Right lung (tissue), 5 donors: ENCODE results near the gene WDR33. TPM values are rescaled to one million over a fixed set of nuclear protein-coding genes. Genes with fewer than 3 reads are reported as not detected.
A peak's percentile ranks its signal among the peaks of the same experiment; 100 is the strongest.

ENCODE experiments used
- DNase-seq, 2 donors: peaks; one replicate each; pipeline ENCODE4 v3.0.0-alpha.2; 2013
- polyA plus RNA-seq, 5 donors: library from polyadenylated mRNA; unstranded; fragments of 120-200 nt; gene quantifications; one replicate each; pipeline versions ENCODE4 v1.2.1 to v1.2.3, GENCODE V29; 2013; ENCODE audit warnings: inconsistent platforms in 1 of 5, low replicate concordance in 1 of 5; ENCODE audit not compliant: insufficient read length in 5 of 5, insufficient read depth in 1 of 5

WDR33 gene
- polyA plus RNA-seq, 5 donors, result 42.1 to 61.9 (median 54.5) TPM

- DNase-seq, result no peak
Measured at GRCh38 chr2:127721311-127721977, 89.5 kb downstream of the WDR33 start.

- DNase-seq, result no peak
Measured at GRCh38 chr2:127719301-127720218, 91.4 kb downstream of the WDR33 start.

GRCh38 chr2:127718271-127718670, 92.7 kb downstream of the WDR33 start:
- DNase-seq, result no peak

GRCh38 chr2:127715778-127716449, 95.1 kb downstream of the WDR33 start:
- DNase-seq, result no peak

GRCh38 chr2:127713562-127713961, 97.4 kb downstream of the WDR33 start:
- DNase-seq, result no peak

- DNase-seq, result no peak
Measured at GRCh38 chr2:127712999-127713398, 98.0 kb downstream of the WDR33 start.

- no peak for DNase-seq
Measured at GRCh38 chr2:127709336-127709735, 101.6 kb downstream of the WDR33 start.

GRCh38 chr2:127707890-127708648, 102.9 kb downstream of the WDR33 start:
- DNase-seq, result peak; percentile 61 to 73

- DNase-seq, result no peak
Measured at GRCh38 chr2:127706215-127706990, 104.6 kb downstream of the WDR33 start.

GRCh38 chr2:127705391-127706065, 105.4 kb downstream of the WDR33 start:
- peak; percentile 74 to 83 for DNase-seq

GRCh38 chr2:127704641-127705390, 106.2 kb downstream of the WDR33 start:
- no peak for DNase-seq

GRCh38 chr2:127703282-127703681, 107.7 kb downstream of the WDR33 start:
- no peak for DNase-seq

GRCh38 chr2:127702395-127703009, 108.5 kb downstream of the WDR33 start:
- no peak for DNase-seq

- peak; percentile 66 to 67 for DNase-seq
Measured at GRCh38 chr2:127701651-127702394, 109.1 kb downstream of the WDR33 start.

- DNase-seq, result peak; percentile 89 to 92
Measured at GRCh38 chr2:127701193-127701650, 109.7 kb downstream of the WDR33 start, which contains the start of gene SFT2D3. Gene SFT2D3 (plus strand): TSS chr2:127701497. CDS start chr2:127701529, 32 bp downstream.

GRCh38 chr2:127700527-127701192, 110.3 kb downstream of the WDR33 start:
- no peak for DNase-seq
